Measurements from ENCODE around the gene CACNA1D.

DNA sequence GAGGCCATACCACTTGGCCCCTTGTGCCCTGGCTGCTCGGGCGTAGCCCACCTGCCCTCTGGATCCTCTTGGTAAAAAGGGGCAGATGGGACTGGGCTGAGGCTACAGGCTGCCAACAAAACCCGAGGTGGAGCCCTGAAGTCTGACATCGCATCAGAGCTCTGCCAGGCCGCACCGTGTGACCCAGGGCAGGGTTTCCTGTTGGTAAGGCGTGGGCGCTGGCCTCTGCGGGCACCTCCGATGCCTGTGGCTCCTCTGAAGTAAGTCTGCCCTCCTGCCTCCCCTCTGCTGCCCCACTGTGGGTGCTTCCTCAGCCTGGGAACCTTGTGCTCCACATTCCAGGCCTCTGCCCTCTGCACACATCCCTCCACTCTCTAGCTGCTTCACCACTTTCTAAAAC, 342.9 kb downstream of the CACNA1D start:
- TF ChIP-seq POLR2AphosphoS5 (IDR thresholded peaks at IDR 0.05) (no peak), POLR2A (IDR thresholded peaks at IDR 0.05) (no peak)
- TF ChIP-seq, protein P1, sequence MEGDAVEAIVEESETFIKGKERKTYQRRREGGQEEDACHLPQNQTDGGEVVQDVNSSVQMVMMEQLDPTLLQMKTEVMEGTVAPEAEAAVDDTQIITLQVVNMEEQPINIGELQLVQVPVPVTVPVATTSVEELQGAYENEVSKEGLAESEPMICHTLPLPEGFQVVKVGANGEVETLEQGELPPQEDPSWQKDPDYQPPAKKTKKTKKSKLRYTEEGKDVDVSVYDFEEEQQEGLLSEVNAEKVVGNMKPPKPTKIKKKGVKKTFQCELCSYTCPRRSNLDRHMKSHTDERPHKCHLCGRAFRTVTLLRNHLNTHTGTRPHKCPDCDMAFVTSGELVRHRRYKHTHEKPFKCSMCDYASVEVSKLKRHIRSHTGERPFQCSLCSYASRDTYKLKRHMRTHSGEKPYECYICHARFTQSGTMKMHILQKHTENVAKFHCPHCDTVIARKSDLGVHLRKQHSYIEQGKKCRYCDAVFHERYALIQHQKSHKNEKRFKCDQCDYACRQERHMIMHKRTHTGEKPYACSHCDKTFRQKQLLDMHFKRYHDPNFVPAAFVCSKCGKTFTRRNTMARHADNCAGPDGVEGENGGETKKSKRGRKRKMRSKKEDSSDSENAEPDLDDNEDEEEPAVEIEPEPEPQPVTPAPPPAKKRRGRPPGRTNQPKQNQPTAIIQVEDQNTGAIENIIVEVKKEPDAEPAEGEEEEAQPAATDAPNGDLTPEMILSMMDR (IDR thresholded peaks at IDR 0.05), result no peak
